Right lung (tissue), 5 donors: ENCODE measurements around the gene PLCB2. TPM values are rescaled to one million over a fixed set of nuclear protein-coding genes. Genes with fewer than 3 reads are reported as not detected.

ENCODE experiments used
- DNase-seq, 2 donors: peaks; one replicate each; pipeline ENCODE4 v3.0.0-alpha.2; 2013
- polyA plus RNA-seq, 5 donors: library from polyadenylated mRNA; unstranded; fragments of 120-200 nt; gene quantifications; one replicate each; pipeline versions ENCODE4 v1.2.1 to v1.2.3, GENCODE V29; 2013; ENCODE audit warnings: inconsistent platforms in 1 of 5, low replicate concordance in 1 of 5; ENCODE audit not compliant: insufficient read length in 5 of 5, insufficient read depth in 1 of 5

Gene PLCB2
- polyA plus RNA-seq, 5 donors: 10.1 to 20.7 (median 16.4) TPM

DNA sequence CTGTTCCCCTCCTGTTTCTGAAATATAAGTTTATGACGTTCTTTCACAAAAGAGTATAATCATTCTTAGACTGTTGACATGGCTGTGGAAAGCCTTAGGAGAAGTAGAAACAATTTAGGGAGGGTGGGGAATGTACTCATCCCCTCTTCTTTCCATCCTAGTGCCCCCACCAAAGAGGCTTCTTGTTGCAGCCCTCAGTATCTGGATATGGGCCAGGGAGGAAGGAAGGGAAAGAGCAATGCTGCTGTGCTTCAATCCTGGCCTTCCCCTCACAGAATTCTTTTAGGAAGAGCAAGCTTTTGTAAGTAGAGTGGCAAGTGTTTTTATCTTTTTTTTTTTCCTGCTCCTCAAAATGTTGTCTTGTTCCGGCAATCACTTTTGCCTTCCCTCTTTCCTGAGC lies 17.5 kb upstream of the PLCB2 start:
- DNase-seq: no peak

DNA sequence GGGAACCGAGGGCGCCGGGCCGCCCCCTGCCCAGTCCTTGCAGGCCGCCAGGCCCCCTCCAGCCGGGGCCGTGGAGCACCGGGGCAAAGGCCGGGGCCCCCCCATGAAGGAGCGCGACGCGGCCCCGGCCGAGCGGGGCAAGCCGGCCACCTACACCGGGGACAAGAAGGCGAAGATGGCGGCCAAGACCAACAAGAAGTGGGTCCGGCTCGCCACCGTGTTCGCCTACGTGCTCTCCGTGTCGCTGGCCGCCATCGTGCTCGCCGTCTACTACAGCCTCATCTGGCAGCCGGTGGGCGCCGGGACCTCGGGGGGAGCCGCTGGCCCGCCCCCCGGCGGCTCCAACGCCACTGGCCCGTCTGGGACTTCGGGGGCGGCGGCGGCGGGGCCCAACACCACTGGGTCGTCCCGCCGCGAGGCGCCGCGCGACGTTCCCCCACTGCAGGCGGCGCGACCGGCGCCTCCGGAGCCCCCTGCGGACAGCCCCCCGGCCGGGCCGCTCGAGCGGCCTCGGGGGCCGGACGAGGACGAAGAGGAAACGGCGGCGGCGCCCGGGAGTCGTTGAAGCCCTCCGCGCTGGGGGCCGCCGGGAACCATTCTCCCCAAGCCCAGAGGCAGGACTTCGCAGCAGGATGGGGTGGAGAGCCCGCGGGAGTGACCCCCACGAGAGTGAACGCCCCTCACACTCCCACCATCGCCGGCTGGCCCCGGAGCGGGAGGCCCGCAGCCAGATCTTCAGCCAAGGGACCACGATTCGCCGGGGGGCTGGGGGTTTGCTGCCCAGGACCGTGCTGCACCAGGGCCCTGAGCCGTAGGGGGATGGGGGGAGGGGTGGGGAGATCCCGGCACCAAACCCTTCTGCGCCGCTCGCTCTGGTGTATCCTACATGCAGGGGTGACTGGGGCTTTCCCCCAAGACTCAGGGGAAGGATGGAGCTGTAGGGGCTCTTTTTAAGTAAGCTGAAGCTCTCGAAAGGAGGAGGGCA lies 16.5 kb upstream of the PLCB2 start:
- DNase-seq: no peak

- peak; percentile 94 for DNase-seq
Measured at GRCh38 chr15:40323239-40323952, 15.7 kb upstream of the PLCB2 start, which contains the start of gene INAFM2. Gene INAFM2, plus strand, starts transcription at chr15:40323692. Its CDS starts 364 bp downstream, at chr15:40324056.

DNA sequence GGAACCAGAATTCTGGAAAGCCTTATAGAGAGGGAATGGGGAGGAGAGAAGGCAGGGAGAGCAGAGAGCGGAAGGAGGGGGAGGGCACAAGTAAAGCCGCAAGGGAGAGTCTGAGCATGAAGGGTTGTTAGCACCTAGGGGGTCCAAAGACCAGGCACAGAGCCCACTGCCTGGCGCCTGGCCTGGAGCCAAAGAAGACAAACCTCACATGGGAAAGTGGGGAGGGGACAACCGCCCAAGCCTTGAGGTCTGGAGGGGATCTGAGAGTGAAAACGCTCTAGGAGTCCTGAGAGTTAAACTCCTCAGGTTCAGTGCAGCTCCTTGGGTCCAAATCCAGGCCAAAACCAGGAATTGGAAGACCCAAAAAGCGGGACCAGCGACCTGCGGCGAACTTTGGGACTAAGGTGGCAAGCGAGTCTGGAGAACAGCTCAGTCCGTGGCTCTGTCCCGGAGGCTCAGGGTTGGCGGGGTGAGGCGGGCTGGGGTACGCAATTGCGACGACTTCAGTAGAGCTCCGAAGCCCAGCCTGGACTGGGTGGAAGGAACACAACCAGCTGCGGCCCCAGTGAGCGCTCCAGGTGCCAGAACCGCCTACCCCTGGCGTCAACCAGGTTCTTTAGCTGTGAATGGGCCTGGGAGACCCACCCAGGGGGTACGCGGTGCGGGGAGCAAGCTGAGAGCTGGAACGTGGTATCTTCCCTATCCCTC lies 14.9 kb upstream of the PLCB2 start:
- DNase-seq: no peak

DNA sequence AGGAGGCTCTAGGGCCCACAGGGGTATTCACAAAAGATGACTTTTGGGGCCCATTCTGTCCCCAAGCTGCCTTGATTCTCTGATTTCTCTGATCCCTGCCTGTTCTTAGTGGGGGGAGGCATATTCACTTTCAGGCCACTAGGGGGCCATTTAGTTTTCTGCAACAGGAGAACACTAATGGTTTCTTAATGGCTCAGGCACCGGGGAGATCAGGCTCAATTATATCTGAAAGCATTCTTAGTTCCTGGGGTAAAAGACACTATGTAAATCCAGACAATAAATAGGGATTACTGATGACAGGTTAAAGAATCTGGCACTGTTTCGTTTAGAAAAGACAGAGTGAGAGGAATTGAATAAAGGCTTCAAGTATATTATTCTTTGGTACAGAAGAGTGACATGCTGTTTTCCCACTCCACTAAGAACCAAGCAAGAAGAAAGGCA lies 13.2 kb upstream of the PLCB2 start:
- no peak for DNase-seq

GRCh38 chr15:40320409-40320808 lies 12.7 kb upstream of the PLCB2 start:
- no peak for DNase-seq

DNA sequence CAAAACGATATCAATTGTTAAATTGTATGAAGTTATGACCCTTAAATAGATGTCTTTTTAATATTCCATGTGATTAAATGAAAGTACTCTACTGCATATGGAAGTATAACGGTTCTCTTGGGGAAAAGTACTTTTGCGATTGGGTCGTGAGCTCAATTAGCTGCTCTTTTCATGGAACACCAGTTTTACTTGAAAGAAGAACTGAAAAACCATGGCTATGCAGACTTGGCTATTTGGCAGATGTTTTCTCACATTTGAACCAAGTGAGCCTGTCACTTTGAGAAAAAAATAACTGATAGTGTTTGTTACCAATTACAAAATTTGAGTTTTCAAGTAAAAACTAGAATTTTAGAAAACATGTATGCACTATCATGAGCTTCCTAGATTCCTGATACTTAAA lies 9.8 kb upstream of the PLCB2 start:
- DNase-seq: no peak

DNA sequence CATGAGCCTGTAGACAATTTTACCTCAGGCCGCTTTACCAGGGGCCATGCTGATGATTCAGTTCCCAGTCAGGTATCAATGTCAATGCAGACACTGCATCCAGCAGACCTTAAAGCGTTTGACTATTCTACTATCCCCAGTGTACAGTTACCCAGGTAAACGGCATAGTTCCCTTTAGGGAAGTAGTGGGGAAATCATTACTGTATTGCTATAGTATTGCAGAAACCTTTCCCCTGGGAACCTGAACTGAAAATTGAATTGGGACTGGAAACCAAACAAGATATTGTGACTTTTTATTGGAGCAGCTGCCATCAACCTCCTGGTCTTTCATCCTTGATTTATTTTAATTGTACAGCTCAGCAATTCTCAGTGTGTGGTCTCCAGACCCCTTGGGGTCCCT lies 9.2 kb upstream of the PLCB2 start:
- no peak for DNase-seq

- DNase-seq: no peak
Measured at GRCh38 chr15:40314723-40315276, 7.1 kb upstream of the PLCB2 start.

DNA sequence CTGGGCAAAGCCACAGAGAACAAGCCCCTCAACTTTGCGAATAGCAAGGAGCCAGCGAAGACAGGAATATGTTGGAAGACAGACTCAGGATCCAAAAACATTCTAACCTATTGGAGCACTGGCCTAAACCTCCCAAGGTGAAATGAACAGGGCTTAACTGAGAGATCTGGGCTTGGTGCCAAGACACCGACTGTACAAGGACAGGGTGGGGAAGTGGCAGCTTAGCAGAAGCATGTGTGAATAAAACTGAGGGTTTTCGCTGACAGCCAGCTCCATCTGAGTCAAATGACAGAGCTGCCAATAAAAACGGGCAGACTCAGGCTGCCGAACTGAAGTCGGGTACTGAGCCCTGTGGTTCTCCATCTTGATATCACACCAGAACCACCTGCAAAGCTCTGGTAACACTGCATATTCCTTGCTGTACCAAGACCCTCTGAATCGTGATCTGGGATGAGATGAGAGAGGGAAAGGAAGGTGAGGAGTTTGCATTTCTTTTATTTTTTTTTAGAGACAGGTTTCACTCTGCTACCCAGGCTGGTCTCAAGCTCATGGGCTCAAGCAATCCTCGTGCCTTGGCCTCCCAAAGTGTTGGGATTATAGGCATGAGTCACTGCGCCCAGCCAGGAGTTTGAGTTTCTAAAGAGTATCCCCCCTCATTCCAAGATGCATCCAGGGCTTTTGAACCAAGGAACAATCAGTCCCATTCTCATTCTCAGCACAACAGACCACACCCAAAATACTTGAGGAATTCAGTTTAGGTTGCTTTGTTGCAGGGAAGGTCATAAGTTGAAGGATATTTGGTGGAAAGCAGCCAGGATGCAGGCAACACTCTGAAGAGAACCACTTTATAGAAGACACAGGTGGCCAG lies 6.0 kb upstream of the PLCB2 start:
- DNase-seq: no peak

DNA sequence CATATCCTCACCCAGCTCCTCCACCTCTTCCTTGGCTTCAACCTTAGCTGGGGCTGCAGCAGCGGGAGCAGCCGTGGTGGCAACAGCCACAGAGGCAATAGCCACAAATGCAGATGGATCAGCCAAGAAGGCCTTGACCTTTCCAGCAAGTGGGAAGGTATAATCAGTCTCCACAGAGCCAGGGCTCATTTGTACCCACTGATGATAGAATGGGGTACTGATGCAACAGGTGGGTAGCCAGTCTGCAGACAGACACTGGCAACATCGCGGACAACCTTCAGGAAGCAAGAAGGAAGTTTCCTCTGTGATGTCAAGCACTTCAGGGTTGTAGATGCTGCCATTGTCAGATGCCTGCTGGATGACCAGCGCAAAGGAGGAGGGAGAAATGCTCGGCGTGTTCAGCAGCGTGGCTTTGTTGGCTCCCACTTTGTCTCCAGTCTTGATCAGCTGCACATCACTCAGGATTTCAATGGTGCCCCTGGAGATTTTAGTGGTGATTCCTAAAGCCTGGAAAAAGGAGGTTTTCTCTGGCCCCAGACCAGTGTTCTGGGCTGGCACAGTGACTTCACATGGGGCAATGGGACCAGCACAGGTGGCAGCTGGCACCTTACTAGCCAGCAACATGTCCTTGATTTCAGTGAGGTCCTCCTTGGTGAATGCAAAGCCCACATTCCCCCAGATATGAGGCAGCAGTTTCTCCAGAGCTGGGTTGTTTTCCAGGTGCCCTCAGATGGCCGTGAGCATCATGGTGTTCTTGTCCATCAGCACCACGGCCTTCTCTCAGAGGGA lies 4.8 kb upstream of the PLCB2 start:
- no peak for DNase-seq

DNA sequence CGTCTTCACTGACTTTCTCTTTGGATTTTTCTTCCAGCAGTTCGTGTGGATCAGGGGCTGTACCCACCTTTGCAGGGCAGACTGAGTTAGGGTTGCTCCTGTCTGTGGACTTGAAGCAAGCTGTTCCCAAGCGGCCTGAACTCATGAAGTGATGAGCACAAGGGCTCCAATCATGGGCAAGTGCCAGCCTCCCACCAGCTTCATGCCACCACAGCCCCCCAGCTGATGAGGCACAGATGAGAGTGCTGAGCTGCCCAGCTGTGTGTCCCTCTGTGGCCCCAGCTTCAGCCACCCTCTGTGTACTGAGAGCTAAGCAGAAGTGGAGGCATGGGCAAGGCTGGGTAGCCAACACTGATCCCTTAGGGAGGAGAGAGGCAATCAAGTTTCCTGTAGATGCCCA lies 3.3 kb upstream of the PLCB2 start:
- DNase-seq: no peak

DNA sequence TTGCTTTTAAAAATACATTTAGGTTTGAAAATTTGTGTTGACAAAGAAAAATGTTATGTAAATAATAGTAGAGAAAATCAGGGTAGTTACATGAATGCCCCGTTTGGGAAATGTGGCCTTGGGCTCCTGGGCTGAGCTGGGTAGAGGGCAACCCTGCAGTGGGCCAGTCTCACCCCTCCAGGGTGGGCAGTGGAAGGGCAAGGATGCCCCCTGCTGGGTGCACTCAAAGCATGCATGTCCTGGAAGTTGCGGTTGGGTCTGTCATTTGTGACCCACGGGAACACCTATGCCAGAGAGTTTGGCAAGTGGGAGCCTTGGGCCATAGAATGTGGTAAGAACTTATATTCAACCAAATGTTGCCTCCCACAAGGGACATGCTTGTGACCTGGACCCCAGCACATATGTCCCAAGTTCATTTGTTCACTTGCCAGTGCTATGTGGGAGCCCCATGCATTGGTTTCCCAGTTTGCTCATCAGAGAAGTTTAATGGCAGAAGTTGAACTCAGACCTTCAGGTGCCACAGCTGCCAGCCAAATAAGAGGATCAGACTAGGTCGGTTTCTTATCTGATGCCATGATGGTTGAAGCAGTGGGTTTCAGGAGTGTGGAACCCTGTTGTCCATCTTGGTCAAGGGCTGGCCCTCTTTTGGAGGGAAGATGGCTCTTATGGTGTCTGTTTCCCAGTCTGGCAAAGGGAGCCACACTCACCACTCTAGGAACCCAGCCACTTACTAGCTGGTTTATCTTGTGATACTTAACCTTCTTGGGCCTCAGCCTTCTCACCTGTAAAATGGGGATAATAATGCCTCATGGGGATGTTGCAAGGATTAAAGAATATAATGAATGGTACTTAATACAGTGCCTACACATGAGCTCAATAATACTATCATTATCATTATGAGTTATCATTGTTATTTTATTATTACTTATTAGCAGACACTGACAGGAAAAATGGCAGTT lies 2.5 kb upstream of the PLCB2 start:
- peak in 1 of 2 donors; percentile 37 for DNase-seq

DNA sequence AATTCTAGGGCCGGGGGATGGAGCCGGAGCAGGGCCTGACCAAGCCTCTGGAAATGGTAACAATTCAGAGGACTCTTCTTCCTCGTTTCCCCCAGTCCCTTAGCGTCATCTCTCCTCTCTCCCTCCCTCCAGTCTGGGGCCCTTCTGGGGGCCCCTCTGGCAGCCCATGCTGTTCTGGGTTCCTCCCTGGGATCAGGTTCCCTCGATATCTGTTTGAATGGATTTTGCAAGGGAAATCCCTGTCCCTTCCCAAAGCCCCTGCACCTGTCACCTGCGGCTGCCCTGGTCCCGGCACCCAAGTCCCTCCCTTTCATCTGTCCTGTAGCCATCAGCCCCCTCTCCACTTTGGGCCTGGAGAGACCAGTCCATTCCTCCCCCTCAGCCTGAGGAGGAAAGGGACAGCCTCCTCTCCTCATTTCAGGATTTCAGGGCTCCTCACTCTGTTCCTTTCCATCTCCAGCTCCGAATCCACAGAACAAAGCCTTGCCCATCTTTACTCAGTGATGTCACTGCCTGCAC lies 1.7 kb upstream of the PLCB2 start:
- no peak for DNase-seq

DNA sequence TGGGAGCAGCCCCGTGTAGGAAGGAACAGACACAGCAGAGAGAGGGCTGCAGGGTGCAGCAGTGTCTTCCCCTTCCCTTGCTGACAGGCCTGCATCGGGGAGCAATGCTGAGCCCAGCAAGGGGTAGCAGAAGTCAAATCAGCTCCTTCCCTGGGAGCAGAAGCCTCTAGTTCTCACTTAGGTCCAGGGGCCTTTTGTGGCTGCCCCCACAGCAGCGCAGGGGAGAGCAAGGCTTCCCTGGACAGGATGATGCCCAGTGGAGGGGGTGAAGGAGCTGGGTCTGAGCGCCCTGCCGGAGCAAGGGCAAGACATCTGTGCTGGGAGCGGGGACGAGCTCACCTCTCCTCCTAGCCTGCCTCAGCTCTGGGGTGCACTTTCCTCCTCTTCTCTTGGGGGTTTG lies 827 bp downstream of the PLCB2 start:
- DNase-seq: no peak

DNA sequence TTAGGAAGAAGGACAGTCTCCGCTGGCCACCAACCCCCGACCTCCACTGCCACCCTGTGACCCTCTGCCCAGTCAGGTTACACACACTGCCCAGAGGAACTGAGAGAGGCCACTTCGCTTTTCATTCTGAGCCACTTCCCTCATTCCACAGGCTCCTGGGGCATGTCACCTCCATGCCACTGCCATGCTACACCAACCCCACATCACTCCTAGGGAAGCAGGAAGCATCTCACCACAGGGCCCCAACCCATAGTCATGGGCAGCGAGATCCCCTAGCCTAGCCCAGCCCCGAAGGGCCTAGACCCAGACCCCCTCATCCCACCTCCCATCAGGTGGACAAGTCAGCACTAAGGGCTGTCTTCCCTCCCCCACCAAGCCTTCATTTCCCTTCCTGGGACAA lies 1.4 kb downstream of the PLCB2 start:
- no peak for DNase-seq

DNA sequence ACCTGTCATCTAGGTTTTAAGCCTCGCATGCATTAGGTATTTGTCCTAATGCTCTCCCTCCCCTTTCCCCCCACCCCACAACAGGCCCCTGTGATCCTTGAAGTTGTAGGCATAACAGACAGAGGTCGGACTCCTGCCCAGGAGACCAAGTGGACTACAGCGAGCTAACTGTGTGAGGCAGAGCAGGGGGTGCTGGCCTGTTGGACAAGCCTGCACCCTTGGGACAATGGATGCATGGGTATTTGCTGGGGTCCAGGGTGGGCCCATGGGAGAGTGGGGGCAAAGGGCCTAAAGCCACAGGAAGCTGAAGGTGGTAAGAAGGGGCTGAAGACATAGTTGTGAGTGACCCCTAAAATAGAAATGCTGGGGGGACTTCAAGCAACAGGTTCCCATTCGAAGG lies 2.5 kb downstream of the PLCB2 start:
- DNase-seq: no peak

DNA sequence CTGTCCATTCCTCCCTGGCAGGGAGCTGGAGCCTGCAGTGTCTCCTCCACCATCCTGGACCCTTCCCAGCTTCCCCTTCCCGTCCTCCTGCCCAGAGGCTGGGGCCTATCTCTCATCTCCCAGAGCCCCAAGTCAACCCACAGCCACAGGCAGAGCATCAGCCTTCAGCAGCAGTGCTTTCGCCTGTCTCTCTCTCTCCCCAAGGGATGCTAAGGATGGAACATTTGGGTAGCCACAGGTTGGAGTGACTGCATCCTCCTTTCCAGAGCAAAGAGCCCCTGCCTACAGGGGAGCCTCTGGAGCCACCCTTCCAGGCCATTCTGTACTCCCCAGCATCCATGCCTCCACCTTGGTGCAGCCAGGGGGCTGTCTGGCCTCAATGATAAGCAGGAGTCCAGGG lies 4.2 kb downstream of the PLCB2 start:
- no peak for DNase-seq

DNA sequence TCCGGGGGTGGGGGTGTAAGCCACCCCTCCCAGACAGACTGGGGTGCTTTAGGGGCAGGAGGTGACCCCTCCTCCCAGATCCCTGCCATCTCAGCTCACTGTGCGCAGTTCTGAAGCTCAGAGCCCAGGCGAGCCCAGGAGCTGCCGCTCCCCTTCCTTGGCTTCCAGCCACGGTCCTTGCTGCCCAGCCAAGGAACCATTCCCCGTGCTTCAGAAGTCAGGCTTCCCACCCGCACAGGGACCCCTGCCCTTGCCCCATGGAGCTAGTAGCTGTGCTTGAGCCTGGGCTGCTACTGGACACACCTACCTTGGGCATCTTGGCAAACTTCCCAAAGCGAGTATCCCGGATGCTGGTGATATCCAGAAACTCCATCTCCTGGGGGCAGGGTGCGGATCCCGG lies 4.8 kb downstream of the PLCB2 start:
- no peak for DNase-seq
